Sigmoid colon (tissue), 7 donors: ENCODE measurements around the gene SLC4A3. TPM values are rescaled to one million over a fixed set of nuclear protein-coding genes. Genes with fewer than 3 reads are reported as not detected.

Experiments used
- DNase-seq: peaks from one replicate; pipeline ENCODE4 v3.0.0-alpha.2; 2019
- H3K27ac ChIP-seq, 4 donors: fragments of 200-600 bp; sonication (generic); one replicate each; pipeline ENCODE4 v1.5.1; 2016 to 2019; ENCODE audit warnings: mild to moderate bottlenecking in 1 of 4
- H3K27me3 ChIP-seq, 3 donors: fragments of 200-600 bp; sonication (generic); one replicate each; pipeline ENCODE4 v1.5.1; 2019; ENCODE audit warnings: mild to moderate bottlenecking in 1 of 3
- H3K36me3 ChIP-seq, 4 donors: fragments of 200-600 bp; sonication (generic); one replicate each; pipeline ENCODE4 v1.5.1; 2016 to 2019
- H3K4me1 ChIP-seq, 4 donors: fragments of 200-600 bp; sonication (generic); one replicate each; pipeline ENCODE4 v1.5.1; 2017 to 2019
- H3K4me3 ChIP-seq, 4 donors: fragments of 200-600 bp; sonication (generic); one replicate each; pipeline ENCODE4 v1.5.1; 2017 to 2019; ENCODE audit warnings: mild to moderate bottlenecking in 2 of 4, moderate library complexity in 1 of 4
- H3K9me3 ChIP-seq, 4 donors: fragments of 200-600 bp in 3 of 4; sonication (generic) in 3 of 4; one replicate each; pipeline versions ENCODE4 v1.5.1 to v1.6.1; 2013 to 2019
- CTCF ChIP-seq, 4 experiments: fragments of 450-650 bp in 3 of 4; fragments of 200-600 bp in 1 of 4; IDR thresholded peaks; one replicate each; pipeline ENCODE4 v1.5.1; 2016 to 2019; ENCODE audit warnings: antibody characterized with exemption in 4 of 4, mild to moderate bottlenecking in 3 of 4, moderate library complexity in 2 of 4
- EP300 ChIP-seq, 4 donors: sonication (generic); formaldehyde crosslinking; IDR thresholded peaks; one replicate each; pipeline ENCODE4 v1.6.1; 2017; ENCODE audit warnings: antibody characterized with exemption in 4 of 4
- POLR2A ChIP-seq, 2 donors: fragments of 450-650 bp; IDR thresholded peaks; one replicate each; pipeline ENCODE4 v1.6.1; 2016; ENCODE audit warnings: antibody characterized with exemption in 2 of 2, mild to moderate bottlenecking in 2 of 2, moderate library complexity in 2 of 2
- POLR2AphosphoS5 ChIP-seq, 4 donors: sonication (generic); formaldehyde crosslinking; IDR thresholded peaks; one replicate each; pipeline ENCODE4 v1.6.1; 2017; ENCODE audit warnings: antibody characterized with exemption in 4 of 4
- WGBS, 2 donors: extraction: QIAGEN DNeasy Blood & Tissue Kit; methylation state at CpG; one replicate each; pipeline ENCODE4 v1.1.7; 2013; 5-methylcytosine and 5-hydroxymethylcytosine counted together
- intact Hi-C: fragments of 100-400 bp; cut with DNase I; formaldehyde crosslinking; loops from one replicate; pipeline ENCODE4 v1.15.1; 2023
- polyA plus RNA-seq, 3 donors: library from polyadenylated mRNA; stranded (reverse); fragments of 200-250 nt; gene quantifications; one replicate each; pipeline ENCODE4 v1.2.3, GENCODE V29; 2013
- total RNA-seq, 4 donors: library from RNA; depleted of rRNA; stranded (reverse); fragments of >200 nt; gene quantifications; one replicate each; pipeline ENCODE4 v1.1.0, GENCODE V29; 2016
- donor health status: healthy with polysubstance abuse.
- donor health status: Bipolar disorder and iron deficiency.
- donor health status: healthy.

Gene SLC4A3
- total and polyA plus RNA-seq, 7 donors, result under 0.01 to 5.0 (median 1.0) TPM

GRCh38 chr2:219596954-219597551, 30.4 kb upstream of the SLC4A3 start:
- intact Hi-C loops, result loop anchor here (1.0 kb wide), 3 partner anchors 26 to 45 kb away; partner anchors contain the start of gene OBSL1
- DNase-seq, result no peak
- Histone ChIP-seq H3K27ac (peak overlapping the region; percentile 80 to 94 (median 92)), H3K4me1 (peaks cover 0 to 20% (median 11%) of the 10 kb centered on the region in 4 donors), H3K9me3 (no peaks in the 10 kb centered on the region), H3K4me3 (peak overlapping the region; percentile 66 to 76 (median 72)), H3K36me3 (peaks cover 0 to 13% (median 7%) of the 10 kb centered on the region in 4 donors), H3K27me3 (no peaks in the 10 kb centered on the region)
- TF ChIP-seq POLR2AphosphoS5 (IDR thresholded peaks at IDR 0.05) (no peak), POLR2A (IDR thresholded peaks at IDR 0.05) (no peak)
- WGBS, 2 donors, result 7 to 18% methylated on average over 19 of the region's 19 CpGs

DNA sequence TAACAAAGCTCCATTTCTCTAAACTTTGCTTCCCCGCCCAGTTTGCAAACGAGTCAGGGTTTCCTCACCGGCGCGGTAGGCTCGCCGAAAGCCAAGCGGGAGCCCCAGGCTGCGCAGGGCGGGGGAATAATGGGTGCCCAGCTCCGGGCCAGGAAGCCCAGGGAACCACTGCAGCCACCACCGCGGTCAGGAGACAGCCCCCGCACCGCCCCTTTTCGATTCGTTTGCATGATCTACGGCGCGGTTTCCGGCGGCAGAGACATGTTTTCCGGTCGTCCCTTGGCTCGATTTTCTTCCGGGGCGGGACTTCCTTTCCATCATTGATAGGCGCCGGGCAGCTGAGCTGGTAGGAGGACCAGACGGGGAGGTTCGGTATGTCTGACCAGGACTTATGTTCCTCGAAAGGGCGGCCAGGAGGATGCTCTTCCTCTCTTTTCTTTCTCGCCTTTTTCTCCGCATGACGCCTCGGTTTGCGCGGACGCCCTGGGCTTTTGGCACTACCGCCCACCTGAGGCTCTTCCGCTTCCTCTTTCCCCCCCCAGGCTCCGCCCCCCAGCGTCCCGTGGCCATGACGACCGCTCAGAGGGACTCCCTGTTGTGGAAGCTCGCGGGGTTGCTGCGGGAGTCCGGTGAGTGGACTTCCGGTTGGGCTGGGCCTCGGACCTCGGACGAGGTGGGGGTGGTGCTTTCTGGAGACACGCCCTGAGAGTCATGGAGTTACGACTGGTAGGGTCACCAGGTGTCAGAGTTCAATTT, 29.7 kb upstream of the SLC4A3 start, which contains the start of gene STK11IP:
TSS of gene STK11IP (plus strand) at position 306 of the 756 bp plus-strand sequence. CDS start at position 569, 263 bp downstream.
- TF ChIP-seq POLR2AphosphoS5 (IDR thresholded peaks at IDR 0.05) (peak; percentile 60 to 87 (median 82)), EP300 (IDR thresholded peaks at IDR 0.05) (peak in 2 of 4 donors; percentile 26 to 28), POLR2A (IDR thresholded peaks at IDR 0.05) (peak; percentile 82), CTCF (IDR thresholded peaks at IDR 0.05) (no peak)
- no peaks in the 10 kb centered on the region for H3K27me3 ChIP-seq
- H3K4me1 ChIP-seq, result peaks cover 0 to 20% (median 11%) of the 10 kb centered on the region in 4 donors
- H3K4me3 ChIP-seq, result peak within 1 kb of the TSS; percentile 66 to 76 (median 72)
- WGBS, 2 donors, result 0 to 1% methylated on average over 57 of the region's 57 CpGs
- peaks cover 0 to 20% (median 12%) of the 10 kb centered on the region in 4 donors for H3K36me3 ChIP-seq
- intact Hi-C loops, result loop anchor here (1.0 to 2.0 kb wide), 5 partner anchors 26 to 99 kb away; partner anchors contain the start of genes GMPPA, OBSL1 and TMEM198
- no peaks in the 10 kb centered on the region for H3K9me3 ChIP-seq
- peak within 1 kb of the TSS; percentile 80 to 94 (median 92) for H3K27ac ChIP-seq
- peak; percentile 99 for DNase-seq

GRCh38 chr2:219598308-219599078, 28.9 kb upstream of the SLC4A3 start:
- TF ChIP-seq POLR2AphosphoS5 (IDR thresholded peaks at IDR 0.05) (no peak), POLR2A (IDR thresholded peaks at IDR 0.05) (no peak), EP300 (IDR thresholded peaks at IDR 0.05) (no peak), CTCF (IDR thresholded peaks at IDR 0.05) (no peak)
- Histone ChIP-seq H3K27ac (peak overlapping the region; percentile 80 to 94 (median 92)), H3K4me1 (peaks cover 0 to 20% (median 11%) of the 10 kb centered on the region in 4 donors), H3K36me3 (peaks cover 0 to 27% (median 15%) of the 10 kb centered on the region in 4 donors), H3K27me3 (no peaks in the 10 kb centered on the region), H3K9me3 (no peaks in the 10 kb centered on the region), H3K4me3 (peak overlapping the region; percentile 66 to 76 (median 72))
- 26 to 36% methylated on average over 9 of the region's 9 CpGs for WGBS, 2 donors
- intact Hi-C loops, result loop anchor here (2.0 kb wide), 2 partner anchors 54 to 100 kb away; partner anchors contain the start of genes GMPPA and TMEM198
- DNase-seq, result no peak

- 66 to 90% methylated on average over 5 of the region's 5 CpGs for WGBS, 2 donors
- H3K36me3 ChIP-seq, result peaks cover 0 to 80% (median 50%) of the 10 kb centered on the region in 4 donors
Measured at GRCh38 chr2:219603771-219604170, 23.7 kb upstream of the SLC4A3 start.

More at GRCh38 chr2:219603771-219604170, 23.7 kb upstream of the SLC4A3 start:
- no peak overlapping the region for H3K4me3 ChIP-seq
- peaks cover 0 to 4% (median under 1%) of the 10 kb centered on the region in 4 donors for H3K4me1 ChIP-seq
- H3K9me3 ChIP-seq, result no peaks in the 10 kb centered on the region
- DNase-seq, result no peak
- TF ChIP-seq CTCF (IDR thresholded peaks at IDR 0.05), result no peak
- no peak for TF ChIP-seq POLR2AphosphoS5 (IDR thresholded peaks at IDR 0.05)
- no peak for TF ChIP-seq POLR2A (IDR thresholded peaks at IDR 0.05)
- TF ChIP-seq EP300 (IDR thresholded peaks at IDR 0.05), result no peak
- intact Hi-C loops, result no loop called here
- H3K27me3 ChIP-seq, result no peaks in the 10 kb centered on the region
- no peak overlapping the region for H3K27ac ChIP-seq
